HL-60 (cell line): ENCODE results near the gene DPEP1.

Experiments
- CTCF ChIP-seq: IDR thresholded peaks from one replicate; pipeline ENCODE4 v1.5.1; 2011; ENCODE audit warnings: low read length, control low read depth, inconsistent platforms; ENCODE audit not compliant: insufficient read depth
- POLR2AphosphoS5 ChIP-seq: IDR thresholded peaks from 2 replicates; pipeline ENCODE4 v1.6.1; 2012; ENCODE audit warnings: low read depth
- SPI1 ChIP-seq: IDR thresholded peaks from 2 replicates; pipeline ENCODE4 v1.6.1; 2012; ENCODE audit warnings: low read depth, mild to moderate bottlenecking, borderline replicate concordance
- TF ChIP-seq, protein P1 (sequence below): IDR thresholded peaks from 2 replicates; pipeline ENCODE4 v1.6.1; 2012; ENCODE audit warnings: low read depth; ENCODE audit not compliant: insufficient replicate concordance

DNA sequence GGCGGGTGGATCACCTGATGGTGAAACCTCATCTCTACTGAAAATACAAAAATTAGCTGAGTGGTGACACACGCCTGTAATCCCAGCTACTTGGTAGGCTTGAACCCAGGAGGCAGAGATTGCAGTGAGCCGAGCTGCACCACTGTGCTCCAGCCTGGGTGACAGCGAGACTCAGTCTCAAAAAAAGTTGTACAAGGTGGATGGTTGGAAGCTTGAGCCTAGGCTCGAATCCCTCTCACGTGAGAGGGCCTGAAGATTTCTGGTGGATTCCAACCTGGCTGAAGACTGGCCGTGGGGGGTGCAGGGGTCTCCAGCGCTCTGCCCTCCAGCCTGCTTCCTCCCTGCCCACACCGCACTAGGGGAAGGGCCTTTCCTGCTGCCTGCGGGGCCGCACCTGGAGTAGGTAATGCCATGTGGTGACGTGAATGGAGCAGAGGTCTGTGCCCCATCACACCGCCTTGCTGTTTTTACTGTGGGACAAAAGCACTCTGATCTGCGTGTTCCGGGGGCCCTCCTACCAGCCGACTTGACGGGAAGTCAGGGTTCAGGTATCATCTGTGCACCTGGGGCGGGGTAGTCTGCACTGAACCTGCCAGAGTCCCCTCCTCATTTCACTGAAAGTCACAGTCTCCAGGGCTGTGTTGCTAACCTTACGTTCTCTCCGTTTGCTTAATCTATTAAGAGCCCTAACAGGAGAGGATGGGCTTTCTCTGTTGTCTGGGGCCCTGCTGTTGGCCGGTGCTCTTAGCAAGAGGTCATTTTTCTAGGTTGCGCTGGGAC, 48.8 kb upstream of the DPEP1 start:
- no peak for TF ChIP-seq CTCF
- TF ChIP-seq, protein P1, sequence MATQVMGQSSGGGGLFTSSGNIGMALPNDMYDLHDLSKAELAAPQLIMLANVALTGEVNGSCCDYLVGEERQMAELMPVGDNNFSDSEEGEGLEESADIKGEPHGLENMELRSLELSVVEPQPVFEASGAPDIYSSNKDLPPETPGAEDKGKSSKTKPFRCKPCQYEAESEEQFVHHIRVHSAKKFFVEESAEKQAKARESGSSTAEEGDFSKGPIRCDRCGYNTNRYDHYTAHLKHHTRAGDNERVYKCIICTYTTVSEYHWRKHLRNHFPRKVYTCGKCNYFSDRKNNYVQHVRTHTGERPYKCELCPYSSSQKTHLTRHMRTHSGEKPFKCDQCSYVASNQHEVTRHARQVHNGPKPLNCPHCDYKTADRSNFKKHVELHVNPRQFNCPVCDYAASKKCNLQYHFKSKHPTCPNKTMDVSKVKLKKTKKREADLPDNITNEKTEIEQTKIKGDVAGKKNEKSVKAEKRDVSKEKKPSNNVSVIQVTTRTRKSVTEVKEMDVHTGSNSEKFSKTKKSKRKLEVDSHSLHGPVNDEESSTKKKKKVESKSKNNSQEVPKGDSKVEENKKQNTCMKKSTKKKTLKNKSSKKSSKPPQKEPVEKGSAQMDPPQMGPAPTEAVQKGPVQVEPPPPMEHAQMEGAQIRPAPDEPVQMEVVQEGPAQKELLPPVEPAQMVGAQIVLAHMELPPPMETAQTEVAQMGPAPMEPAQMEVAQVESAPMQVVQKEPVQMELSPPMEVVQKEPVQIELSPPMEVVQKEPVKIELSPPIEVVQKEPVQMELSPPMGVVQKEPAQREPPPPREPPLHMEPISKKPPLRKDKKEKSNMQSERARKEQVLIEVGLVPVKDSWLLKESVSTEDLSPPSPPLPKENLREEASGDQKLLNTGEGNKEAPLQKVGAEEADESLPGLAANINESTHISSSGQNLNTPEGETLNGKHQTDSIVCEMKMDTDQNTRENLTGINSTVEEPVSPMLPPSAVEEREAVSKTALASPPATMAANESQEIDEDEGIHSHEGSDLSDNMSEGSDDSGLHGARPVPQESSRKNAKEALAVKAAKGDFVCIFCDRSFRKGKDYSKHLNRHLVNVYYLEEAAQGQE = no peak
- TF ChIP-seq POLR2AphosphoS5 = peak; percentile 76
- TF ChIP-seq SPI1 = no peak
